HEK293T (cell line): ENCODE data around the gene TSPAN8.
"Not testable (repeated sequence)": the region's sequence is repeated elsewhere in the genome, so short reads cannot be mapped to it uniquely, and the experiment has no call there.

ENCODE experiments used
- CTCF ChIA-PET: fragments of 350-600 bp; formaldehyde crosslinking; extraction: SDS; loops from one replicate; lab custom pipeline; 2021; ENCODE audit warnings: antibody characterized with exemption, inconsistent platforms; lab: Yijun Ruan, JAX
- POLR2A ChIA-PET: fragments of 350-600 bp; formaldehyde crosslinking; extraction: SDS; loops from one replicate; lab custom pipeline; 2020; ENCODE audit warnings: antibody characterized with exemption, inconsistent platforms; lab: Yijun Ruan, JAX
- DNase-seq: peaks from one replicate; pipeline ENCODE4 v3.0.0; 2012; ENCODE audit warnings: mixed read lengths; ENCODE audit errors: extremely low spot score
- ARNT ChIP-seq: fragments of 450-650 bp; IDR thresholded peaks from 2 replicates; pipeline ENCODE4 v1.6.1; 2017; ENCODE audit warnings: mild to moderate bottlenecking
- BHLHE40 ChIP-seq: fragments of 450-650 bp; IDR thresholded peaks from 2 replicates; pipeline ENCODE4 v1.6.1; 2016; ENCODE audit warnings: mild to moderate bottlenecking, moderate library complexity, borderline replicate concordance
- CTBP1 ChIP-seq: fragments of 450-650 bp; IDR thresholded peaks from 2 replicates; pipeline ENCODE4 v1.6.1; 2016; ENCODE audit warnings: borderline replicate concordance
- ELF4 ChIP-seq: fragments of 450-650 bp; IDR thresholded peaks from 2 replicates; pipeline ENCODE4 v1.6.1; 2017; ENCODE audit warnings: antibody characterized with exemption
- FOXA1 ChIP-seq: fragments of 450-650 bp; IDR thresholded peaks from 2 replicates; pipeline ENCODE4 v1.6.1; 2016; ENCODE audit warnings: mild to moderate bottlenecking
- FOXK2 ChIP-seq: fragments of 450-650 bp; IDR thresholded peaks from 2 replicates; pipeline ENCODE4 v1.6.1; 2016; ENCODE audit warnings: mild to moderate bottlenecking
- FOXM1 ChIP-seq: fragments of 450-650 bp; IDR thresholded peaks from 2 replicates; pipeline ENCODE4 v1.6.1; 2017; ENCODE audit warnings: mild to moderate bottlenecking, borderline replicate concordance
- HDGF ChIP-seq: fragments of 450-650 bp; IDR thresholded peaks from 2 replicates; pipeline ENCODE4 v1.6.1; 2017; ENCODE audit warnings: antibody characterized with exemption, borderline replicate concordance
- L3MBTL2 ChIP-seq: fragments of 450-650 bp; conservative IDR thresholded peaks from 2 replicates; pipeline ENCODE4 v1.6.1; 2016; ENCODE audit warnings: mild to moderate bottlenecking
- LEF1 ChIP-seq: fragments of 450-650 bp; IDR thresholded peaks from 2 replicates; pipeline ENCODE4 v1.6.1; 2017; ENCODE audit warnings: mild to moderate bottlenecking, borderline replicate concordance
- NFRKB ChIP-seq: fragments of 450-650 bp; IDR thresholded peaks from 2 replicates; pipeline ENCODE4 v1.6.1; 2016; ENCODE audit warnings: mild to moderate bottlenecking, moderate library complexity
- PKNOX1 ChIP-seq: fragments of 450-650 bp; IDR thresholded peaks from 2 replicates; pipeline ENCODE4 v1.6.1; 2016
- SP1 ChIP-seq: fragments of 450-650 bp; IDR thresholded peaks from 2 replicates; pipeline ENCODE4 v1.6.1; 2017
- SUZ12 ChIP-seq: fragments of 450-650 bp; IDR thresholded peaks from 2 replicates; pipeline ENCODE4 v1.6.1; 2016; ENCODE audit warnings: mild to moderate bottlenecking
- TARDBP ChIP-seq: fragments of 450-650 bp; IDR thresholded peaks from 2 replicates; pipeline ENCODE4 v1.6.1; 2016
- ZNF384 ChIP-seq: fragments of 450-650 bp; IDR thresholded peaks from 2 replicates; pipeline ENCODE4 v1.6.1; 2016

TSPAN8 gene

GRCh38 chr12:71155225-71155624, 2.6 kb downstream of the TSPAN8 start:
- CTCF ChIA-PET = no interaction called here
- DNase-seq = no peak
- POLR2A ChIA-PET = no interaction called here
- no peak for TF ChIP-seq SP1
- no peak for TF ChIP-seq CTBP1
- no peak for TF ChIP-seq ARNT
- TF ChIP-seq FOXM1 = no peak
- no peak for TF ChIP-seq BHLHE40
- TF ChIP-seq ELF4 = no peak
- TF ChIP-seq LEF1 = no peak
- no peak for TF ChIP-seq NFRKB
- no peak for TF ChIP-seq TARDBP
- no peak for TF ChIP-seq PKNOX1
- no peak for TF ChIP-seq FOXA1
- TF ChIP-seq HDGF = no peak
- no peak for TF ChIP-seq L3MBTL2
- TF ChIP-seq FOXK2 = no peak
- no peak for TF ChIP-seq SUZ12
- no peak for TF ChIP-seq ZNF384

GRCh38 chr12:71152851-71153250, 4.9 kb downstream of the TSPAN8 start:
- POLR2A ChIA-PET = no interaction called here
- DNase-seq = no peak
- TF ChIP-seq CTBP1 (no peak), L3MBTL2 (no peak), FOXM1 (no peak), BHLHE40 (no peak), FOXK2 (no peak), SUZ12 (no peak), SP1 (no peak), ARNT (no peak), LEF1 (no peak), ELF4 (no peak), HDGF (no peak), NFRKB (no peak), TARDBP (no peak), FOXA1 (no peak), ZNF384 (no peak), PKNOX1 (no peak)
- CTCF ChIA-PET = no interaction called here

GRCh38 chr12:71150041-71150440, 7.8 kb downstream of the TSPAN8 start:
- POLR2A ChIA-PET, DNase-seq, CTCF ChIA-PET: not testable (repeated sequence)

GRCh38 chr12:71144682-71145081, 13.1 kb downstream of the TSPAN8 start:
- ChIA-PET CTCF (no interaction called here), POLR2A (no interaction called here)
- no peak for TF ChIP-seq L3MBTL2
- no peak for TF ChIP-seq PKNOX1
- no peak for TF ChIP-seq ZNF384
- no peak for TF ChIP-seq BHLHE40
- no peak for TF ChIP-seq HDGF
- no peak for TF ChIP-seq FOXK2
- no peak for TF ChIP-seq ELF4
- no peak for TF ChIP-seq CTBP1
- TF ChIP-seq LEF1 = no peak
- TF ChIP-seq ARNT = no peak
- TF ChIP-seq FOXA1 = no peak
- DNase-seq = no peak

GRCh38 chr12:71142956-71143355, 14.8 kb downstream of the TSPAN8 start:
- CTCF ChIA-PET = no interaction called here
- POLR2A ChIA-PET = no interaction called here
- no peak for DNase-seq
- TF ChIP-seq SP1 = no peak
- TF ChIP-seq FOXK2 = no peak
- no peak for TF ChIP-seq ARNT
- TF ChIP-seq BHLHE40 = no peak
- TF ChIP-seq LEF1 = no peak
- TF ChIP-seq TARDBP = no peak
- TF ChIP-seq FOXA1 = no peak
- TF ChIP-seq L3MBTL2 = no peak
- no peak for TF ChIP-seq NFRKB
- TF ChIP-seq SUZ12 = no peak
- TF ChIP-seq FOXM1 = no peak
- TF ChIP-seq HDGF = no peak

GRCh38 chr12:71142016-71142415, 15.8 kb downstream of the TSPAN8 start:
- POLR2A ChIA-PET = no interaction called here
- CTCF ChIA-PET = no interaction called here
- DNase-seq = no peak
- TF ChIP-seq FOXA1 (no peak), CTBP1 (no peak), ZNF384 (no peak), LEF1 (no peak), FOXK2 (no peak), PKNOX1 (no peak), SUZ12 (no peak), BHLHE40 (no peak), ARNT (no peak), NFRKB (no peak), FOXM1 (no peak), ELF4 (no peak)
